Stimulated activated memory B cell treated with anti-CD40 and anti-IgM and Interleukin-4, amounts not matched to agents 10 μg/mL and 1 μg/mL and 100 μg/mL, for 72 hours (primary cell): ENCODE data around the gene NCOR2.

ENCODE experiments used
- ATAC-seq: fragments of 150-1000 bp; cut with Tn5 transposase; 2 replicates; pipeline ENCODE4 v1.10.0; 2021
- H3K27ac Mint-ChIP-seq: one replicate; pipeline ENCODE4 v1.8.0; 2022; ENCODE audit warnings: mild to moderate bottlenecking, mixed read lengths
- H3K27me3 Mint-ChIP-seq: one replicate; pipeline ENCODE4 v1.8.0; 2022; ENCODE audit warnings: mixed read lengths
- H3K36me3 Mint-ChIP-seq: one replicate; pipeline ENCODE4 v1.8.0; 2022; ENCODE audit warnings: mixed read lengths
- H3K4me1 Mint-ChIP-seq: one replicate; pipeline ENCODE4 v1.8.0; 2022; ENCODE audit warnings: mixed read lengths
- H3K4me3 Mint-ChIP-seq: one replicate; pipeline ENCODE4 v1.8.0; 2022; ENCODE audit warnings: mild to moderate bottlenecking, moderate library complexity, mixed read lengths
- H3K9me3 Mint-ChIP-seq: one replicate; pipeline ENCODE4 v1.8.0; 2022; ENCODE audit warnings: mixed read lengths

NCOR2 gene

GRCh38 chr12:124562018-124562795 lies 5.2 kb downstream of the NCOR2 start:
- no peak for ATAC-seq
- Mint-ChIP-seq H3K4me3 (no peak overlapping the region), H3K27me3 (no peaks in the 10 kb centered on the region), H3K36me3 (peaks cover 10% of the 10 kb centered on the region), H3K27ac (peak overlapping the region; percentile 13), H3K9me3 (no peaks in the 10 kb centered on the region), H3K4me1 (peaks cover 77% of the 10 kb centered on the region)

GRCh38 chr12:124561231-124561630 lies 6.2 kb downstream of the NCOR2 start:
- H3K4me3 Mint-ChIP-seq: peak overlapping the region; percentile 19

GRCh38 chr12:124560146-124560890 lies 7.1 kb downstream of the NCOR2 start:
- H3K27ac Mint-ChIP-seq: no peak overlapping the region
- H3K4me3 Mint-ChIP-seq: no peak overlapping the region
- no peaks in the 10 kb centered on the region for H3K9me3 Mint-ChIP-seq
- no peak for ATAC-seq
- peaks cover 82% of the 10 kb centered on the region for H3K4me1 Mint-ChIP-seq
- H3K36me3 Mint-ChIP-seq: peaks cover 10% of the 10 kb centered on the region
- H3K27me3 Mint-ChIP-seq: no peaks in the 10 kb centered on the region

More at GRCh38 chr12:124561231-124561630, 6.2 kb downstream of the NCOR2 start:
- no peaks in the 10 kb centered on the region for H3K9me3 Mint-ChIP-seq
- H3K36me3 Mint-ChIP-seq: peaks cover 10% of the 10 kb centered on the region
- no peaks in the 10 kb centered on the region for H3K27me3 Mint-ChIP-seq
- peak; percentile 49 for ATAC-seq
- peak overlapping the region; percentile 58 for H3K27ac Mint-ChIP-seq
- peaks cover 82% of the 10 kb centered on the region for H3K4me1 Mint-ChIP-seq

GRCh38 chr12:124559182-124560017 lies 8.0 kb downstream of the NCOR2 start:
- Mint-ChIP-seq H3K4me3 (no peak overlapping the region), H3K27me3 (no peaks in the 10 kb centered on the region), H3K9me3 (no peaks in the 10 kb centered on the region), H3K4me1 (peaks cover 82% of the 10 kb centered on the region), H3K27ac (no peak overlapping the region), H3K36me3 (peaks cover 10% of the 10 kb centered on the region)
- no peak for ATAC-seq

DNA sequence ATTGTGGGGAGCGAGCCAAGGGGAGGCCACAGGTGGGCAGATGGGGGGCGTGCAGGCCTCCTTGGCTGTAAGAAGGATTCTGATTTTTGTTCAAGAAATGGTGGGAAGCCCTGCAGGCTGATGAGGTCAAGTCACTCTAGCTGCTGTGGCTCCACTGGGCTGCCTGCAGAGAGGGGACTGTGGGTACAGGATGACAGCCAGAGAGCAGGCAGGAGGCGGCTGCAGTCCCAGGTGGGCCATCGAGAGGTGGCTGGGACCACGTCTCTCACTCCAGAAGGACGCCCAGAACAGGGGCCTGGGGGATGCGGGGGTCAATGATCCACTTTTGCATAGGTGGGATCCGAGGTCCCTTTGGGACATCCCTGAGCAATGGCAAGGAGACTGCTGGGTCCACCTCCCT lies 9.1 kb downstream of the NCOR2 start:
- H3K27ac Mint-ChIP-seq: no peak overlapping the region
- no peaks in the 10 kb centered on the region for H3K9me3 Mint-ChIP-seq
- H3K4me3 Mint-ChIP-seq: no peak overlapping the region
- peaks cover 10% of the 10 kb centered on the region for H3K36me3 Mint-ChIP-seq
- no peak for ATAC-seq
- peaks cover 82% of the 10 kb centered on the region for H3K4me1 Mint-ChIP-seq
- no peaks in the 10 kb centered on the region for H3K27me3 Mint-ChIP-seq

- Mint-ChIP-seq H3K27ac (no peak overlapping the region), H3K36me3 (peaks cover 10% of the 10 kb centered on the region), H3K27me3 (no peaks in the 10 kb centered on the region), H3K9me3 (no peaks in the 10 kb centered on the region), H3K4me3 (no peak overlapping the region), H3K4me1 (peaks cover 85% of the 10 kb centered on the region)
- no peak for ATAC-seq
These were observed 9.7 kb downstream of the NCOR2 start for GRCh38 chr12:124557518-124558223.

- Mint-ChIP-seq H3K4me3 (no peak overlapping the region), H3K36me3 (peaks cover 10% of the 10 kb centered on the region), H3K27me3 (no peaks in the 10 kb centered on the region), H3K27ac (no peak overlapping the region), H3K9me3 (no peaks in the 10 kb centered on the region), H3K4me1 (peaks cover 87% of the 10 kb centered on the region)
- no peak for ATAC-seq
These were observed 10.4 kb downstream of the NCOR2 start for GRCh38 chr12:124556896-124557501.

- Mint-ChIP-seq H3K27me3 (no peaks in the 10 kb centered on the region), H3K36me3 (peaks cover 10% of the 10 kb centered on the region), H3K4me1 (peaks cover 89% of the 10 kb centered on the region), H3K27ac (no peak overlapping the region), H3K4me3 (no peak overlapping the region), H3K9me3 (no peaks in the 10 kb centered on the region)
- no peak for ATAC-seq
These were observed 11.3 kb downstream of the NCOR2 start for GRCh38 chr12:124556074-124556466.

GRCh38 chr12:124555168-124556073 lies 12.0 kb downstream of the NCOR2 start:
- no peaks in the 10 kb centered on the region for H3K27me3 Mint-ChIP-seq
- peaks cover 89% of the 10 kb centered on the region for H3K4me1 Mint-ChIP-seq
- ATAC-seq: no peak
- no peak overlapping the region for H3K27ac Mint-ChIP-seq
- peaks cover 10% of the 10 kb centered on the region for H3K36me3 Mint-ChIP-seq
- H3K9me3 Mint-ChIP-seq: no peaks in the 10 kb centered on the region
- no peak overlapping the region for H3K4me3 Mint-ChIP-seq

GRCh38 chr12:124554429-124555029 lies 12.9 kb downstream of the NCOR2 start:
- Mint-ChIP-seq H3K4me3 (no peak overlapping the region), H3K36me3 (peaks cover 5% of the 10 kb centered on the region), H3K27ac (peak overlapping the region; percentile 44), H3K9me3 (no peaks in the 10 kb centered on the region), H3K4me1 (peaks cover 93% of the 10 kb centered on the region), H3K27me3 (no peaks in the 10 kb centered on the region)
- ATAC-seq: no peak

- Mint-ChIP-seq H3K27me3 (no peaks in the 10 kb centered on the region), H3K27ac (peak overlapping the region; percentile 44), H3K4me3 (no peak overlapping the region), H3K36me3 (no peaks in the 10 kb centered on the region), H3K4me1 (peaks cover 94% of the 10 kb centered on the region), H3K9me3 (no peaks in the 10 kb centered on the region)
- ATAC-seq: no peak
These were observed 13.5 kb downstream of the NCOR2 start for GRCh38 chr12:124553862-124554428.

GRCh38 chr12:124551268-124552144 lies 15.9 kb downstream of the NCOR2 start:
- ATAC-seq: peak; percentile 66
- H3K9me3 Mint-ChIP-seq: no peaks in the 10 kb centered on the region
- no peaks in the 10 kb centered on the region for H3K36me3 Mint-ChIP-seq

More at GRCh38 chr12:124551268-124552144, 15.9 kb downstream of the NCOR2 start:
- H3K4me3 Mint-ChIP-seq: peak overlapping the region; percentile 69
- peak overlapping the region; percentile 82 for H3K27ac Mint-ChIP-seq
- no peaks in the 10 kb centered on the region for H3K27me3 Mint-ChIP-seq
- peaks cover 98% of the 10 kb centered on the region for H3K4me1 Mint-ChIP-seq
